GM18858 (cell line): ENCODE measurements around the gene YES1.
"Not testable (repeated sequence)": the region's sequence is repeated elsewhere in the genome, so short reads cannot be mapped to it uniquely, and the experiment has no call there.

Experiments used
- ATAC-seq: cut with Tn5 transposase; IDR thresholded peaks from one replicate; pipeline ENCODE4 v1.9.1; 2021; ENCODE audit not compliant: unreplicated experiment

YES1 gene

DNA sequence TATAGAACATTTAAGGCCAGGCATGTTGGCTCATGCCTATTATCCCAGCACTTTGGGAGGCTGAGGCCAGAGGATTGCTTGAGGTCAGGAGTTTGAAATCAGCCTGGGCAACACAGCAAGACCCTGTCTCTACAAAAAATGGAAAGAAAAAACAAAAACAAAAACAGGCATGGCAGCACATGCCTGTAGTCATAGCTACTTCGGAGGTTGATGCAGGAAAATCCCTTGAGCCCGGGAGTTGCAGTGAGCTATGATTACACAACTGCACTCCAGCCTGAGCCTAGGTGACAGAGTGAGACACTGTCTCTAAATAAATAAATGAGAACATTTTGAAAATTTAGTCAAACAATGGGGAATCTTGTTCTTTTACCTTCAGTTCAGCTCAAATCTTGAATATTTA lies 12.1 kb upstream of the YES1 start:
- ATAC-seq, result no peak

DNA sequence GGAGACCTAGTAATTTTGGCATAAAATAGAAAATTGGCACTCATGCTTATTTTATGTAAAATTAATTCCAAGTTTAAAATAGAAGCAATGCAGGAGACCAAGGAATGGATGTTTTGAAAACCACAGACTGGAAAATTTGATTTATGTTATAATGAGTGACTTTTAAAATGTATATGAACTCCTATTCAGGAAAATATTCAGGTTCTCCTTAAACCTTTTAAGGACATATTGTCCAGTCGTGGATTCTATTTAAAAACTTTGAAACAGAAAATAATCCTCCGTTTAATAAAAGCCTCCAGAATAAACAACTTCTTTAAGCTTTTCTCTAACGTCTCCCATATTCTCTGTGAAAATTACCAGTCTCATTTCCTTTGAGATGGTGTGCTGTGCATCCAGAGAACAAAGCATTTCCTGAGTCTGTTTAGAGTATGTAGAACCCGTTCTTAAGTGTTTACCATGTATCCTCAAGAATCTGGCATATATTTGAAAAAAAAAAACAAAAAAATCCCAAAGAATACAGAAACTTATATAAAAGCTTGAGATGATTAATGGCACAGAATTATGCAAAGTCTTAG lies 8.6 kb upstream of the YES1 start:
- no peak for ATAC-seq

DNA sequence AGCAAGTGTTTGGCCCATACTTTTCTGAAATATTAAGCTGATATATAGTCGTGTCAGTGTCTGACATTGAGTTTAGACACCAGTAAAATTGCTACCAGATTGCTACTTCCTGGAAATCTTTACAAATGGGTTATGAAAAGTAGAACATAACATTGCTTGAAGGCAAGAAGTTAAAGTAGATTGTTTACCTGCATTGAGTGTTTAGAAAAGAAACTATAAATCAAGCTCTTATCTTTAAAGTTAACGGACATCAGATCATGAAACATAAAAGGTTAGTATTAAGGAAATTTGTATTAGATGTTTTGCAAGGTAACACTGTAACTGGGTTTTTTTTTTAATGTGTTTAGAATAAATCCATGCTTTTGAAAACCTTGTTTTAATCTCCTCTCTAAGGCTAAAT lies 4.8 kb upstream of the YES1 start:
- no peak for ATAC-seq

DNA sequence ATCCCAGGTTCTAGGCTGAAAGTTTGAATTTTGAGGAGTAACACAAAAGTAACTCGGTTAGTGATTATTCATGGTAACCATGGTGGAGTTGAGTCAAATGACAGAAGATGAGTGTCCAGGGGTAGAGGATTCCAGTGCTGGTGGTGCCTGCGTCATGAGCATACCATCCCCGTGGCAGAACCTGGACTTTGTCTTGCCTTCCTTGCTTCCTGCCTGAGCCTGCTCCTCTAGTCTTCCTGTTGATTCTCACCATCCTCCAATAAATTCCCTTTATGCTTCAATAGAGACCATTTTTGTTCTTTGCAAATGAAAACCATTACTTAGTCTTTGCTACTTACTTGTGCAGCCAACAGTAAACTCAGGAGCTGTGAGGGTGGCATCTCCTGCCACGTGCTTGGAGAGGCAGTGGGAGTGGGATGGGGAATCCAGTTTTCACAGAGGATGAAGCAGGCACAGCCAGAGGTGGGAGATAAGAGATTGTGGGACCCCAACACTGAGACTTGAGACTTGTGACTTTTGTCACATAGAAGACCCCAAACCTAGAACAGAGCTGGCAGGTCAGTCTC lies 4.1 kb upstream of the YES1 start:
- no peak for ATAC-seq

GRCh38 chr18:815353-815752 lies 3.3 kb upstream of the YES1 start:
- ATAC-seq, result no peak

DNA sequence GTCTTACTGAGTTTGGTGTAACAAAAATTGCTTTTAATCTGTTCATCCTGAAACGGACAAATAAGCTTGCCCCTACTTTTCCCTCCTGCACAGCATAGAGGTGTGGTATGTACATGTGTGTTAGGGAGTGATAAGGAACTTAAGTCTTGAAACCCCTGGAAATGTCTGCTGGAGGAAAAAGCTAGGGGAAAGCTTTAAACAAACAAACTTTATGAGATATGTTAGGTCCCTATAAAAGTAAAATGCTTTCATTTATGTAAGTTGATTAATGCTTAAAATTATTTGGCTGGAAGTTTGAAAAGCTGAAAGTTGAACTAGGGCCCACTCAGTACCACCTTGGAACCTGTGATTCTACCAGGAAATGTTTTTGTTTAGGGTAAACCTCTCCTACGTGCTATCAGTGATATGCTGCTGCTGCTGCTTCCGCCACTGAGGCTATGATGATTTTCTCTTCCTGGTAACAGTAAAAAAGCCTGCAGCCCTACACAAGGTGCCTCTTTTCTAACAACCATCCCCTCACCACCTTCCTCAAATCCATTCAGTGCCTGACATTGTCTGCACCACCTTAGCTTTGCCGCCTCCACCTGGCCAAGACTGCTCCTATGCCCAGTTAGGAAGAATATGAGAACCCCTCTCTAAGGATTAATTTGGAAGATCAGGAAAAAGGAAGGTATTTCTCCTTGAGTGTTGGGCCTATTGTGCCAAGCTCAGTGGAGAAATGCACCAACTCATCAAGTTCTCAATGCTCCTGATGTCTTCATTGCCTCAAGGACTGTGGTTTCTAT lies 2.5 kb upstream of the YES1 start:
- no peak for ATAC-seq

DNA sequence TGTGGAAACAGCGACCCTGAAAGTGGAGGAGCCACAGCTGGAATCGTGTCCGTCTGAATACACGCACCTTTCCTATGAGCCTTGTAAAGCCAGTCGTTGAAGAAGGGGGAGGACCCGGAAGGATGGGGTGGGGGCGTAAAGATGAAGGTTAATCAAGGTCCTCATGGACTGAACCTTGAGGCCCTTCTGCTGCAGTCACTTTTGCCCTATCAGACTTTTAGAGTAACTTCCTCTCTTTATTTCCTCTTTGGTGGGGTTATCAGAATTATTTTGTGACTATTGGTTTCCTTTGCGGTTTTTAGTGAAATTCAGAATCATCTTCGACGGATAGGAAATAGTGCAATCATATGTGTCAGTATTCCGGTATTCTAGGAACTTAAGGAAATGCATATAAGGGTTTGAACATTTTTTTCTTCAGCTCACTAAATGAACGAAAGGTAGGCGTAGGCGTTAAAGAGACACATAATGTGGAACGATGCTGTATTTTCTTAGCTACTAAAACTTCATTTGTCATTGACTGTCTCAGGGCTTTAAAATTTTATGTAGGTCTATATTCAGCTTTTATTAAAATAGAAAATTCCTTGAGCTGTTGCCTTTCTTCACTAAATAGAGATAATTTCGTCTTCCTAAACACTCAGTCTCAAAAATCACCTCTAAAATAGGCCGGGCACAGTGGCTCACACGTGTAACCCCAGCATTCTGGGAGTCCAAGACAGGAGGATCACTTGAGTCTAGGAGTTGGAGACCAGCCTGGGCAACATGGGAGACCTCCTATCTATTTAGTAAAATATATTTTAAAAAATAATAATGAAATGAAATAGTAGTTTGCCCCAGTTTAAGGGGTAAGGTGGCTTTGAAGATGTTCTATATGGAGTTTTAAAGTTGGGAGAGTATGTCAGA lies 1.4 kb upstream of the YES1 start:
- ATAC-seq, result no peak

- peak; percentile 13 for ATAC-seq
Observed at GRCh38 chr18:812376-813171, 532 bp upstream of the YES1 start.

DNA sequence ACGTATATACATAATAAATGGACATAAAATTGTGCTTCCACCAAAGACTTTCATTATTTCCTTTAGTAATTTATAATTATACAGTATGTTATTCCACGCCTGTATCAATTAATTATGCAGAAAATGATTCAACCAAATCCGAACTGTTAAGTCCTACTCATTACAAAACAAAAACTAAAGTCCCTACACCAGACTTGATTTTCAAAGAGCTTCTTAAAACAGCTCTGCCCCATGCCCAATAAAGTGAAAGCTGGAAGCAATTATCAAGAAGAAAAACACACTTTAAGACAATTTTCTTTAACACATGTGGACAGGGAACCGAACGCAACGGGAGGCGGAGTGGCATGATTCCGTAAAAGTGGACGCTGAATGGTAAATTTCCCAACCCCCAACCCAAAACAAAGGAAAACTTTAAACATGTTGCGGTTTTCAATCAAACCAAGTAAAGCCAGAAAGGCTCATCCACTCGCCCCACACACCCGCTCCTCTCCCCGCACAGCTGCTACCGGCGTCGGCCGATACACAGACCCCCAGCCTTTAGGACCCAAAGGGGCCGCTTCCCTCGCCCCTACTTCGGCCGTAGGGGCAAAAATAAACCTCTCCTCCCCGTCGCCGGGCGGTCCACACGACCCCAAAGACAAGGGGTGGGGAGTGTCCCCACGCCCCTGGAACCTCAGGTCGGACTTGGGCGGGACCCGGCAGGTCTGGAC lies 705 bp downstream of the YES1 start:
- peak; percentile 1 for ATAC-seq

DNA sequence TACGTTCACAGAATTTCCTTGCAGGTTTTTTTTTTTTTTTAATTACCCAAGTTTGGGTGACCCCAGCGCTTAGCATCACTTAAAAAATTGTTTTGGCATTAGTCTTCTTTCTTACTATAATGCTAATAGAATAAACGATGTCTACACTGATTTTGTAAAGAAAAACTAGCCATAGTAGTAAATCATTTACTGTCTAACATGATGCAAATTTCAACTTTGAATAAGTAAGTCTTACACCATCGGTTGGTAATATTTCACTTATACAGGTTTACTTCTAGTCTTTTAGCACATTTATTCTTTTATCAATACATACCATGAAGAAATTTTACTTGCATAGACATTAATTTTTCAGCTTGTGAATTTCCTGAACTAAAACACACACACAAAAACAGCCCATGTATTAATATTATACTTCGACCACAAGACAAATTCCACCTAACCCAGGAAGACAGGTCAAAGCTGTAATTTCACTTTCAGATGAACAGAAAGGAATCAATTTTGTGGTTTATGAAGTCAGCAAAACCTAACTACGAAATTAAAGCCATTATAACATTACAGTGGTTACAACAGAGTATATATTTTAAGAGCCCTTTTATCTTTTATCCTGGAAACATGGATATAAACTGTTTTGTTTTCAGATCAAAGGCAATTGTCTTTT lies 1.9 kb downstream of the YES1 start:
- peak; percentile 33 for ATAC-seq

- ATAC-seq, result not testable (repeated sequence)
Observed at GRCh38 chr18:809228-809627, 2.8 kb downstream of the YES1 start.

DNA sequence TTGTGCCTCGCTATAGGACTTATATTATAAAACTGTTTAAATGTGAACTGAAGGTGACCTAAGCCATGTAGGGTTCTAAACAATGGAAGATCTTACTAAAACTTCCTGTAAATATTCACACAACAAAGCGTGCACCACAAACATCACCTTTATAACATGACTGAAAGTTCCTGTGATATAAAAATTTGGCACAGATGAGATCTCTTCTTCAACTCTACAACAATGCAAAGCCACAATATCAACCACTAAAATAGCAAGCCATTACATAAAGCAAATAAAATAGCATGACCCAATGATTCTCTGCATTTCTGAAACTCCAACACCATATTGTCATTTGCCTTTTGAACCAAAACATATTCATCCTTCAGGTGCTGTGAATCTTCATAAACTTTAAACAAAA lies 3.5 kb downstream of the YES1 start:
- ATAC-seq, result no peak

DNA sequence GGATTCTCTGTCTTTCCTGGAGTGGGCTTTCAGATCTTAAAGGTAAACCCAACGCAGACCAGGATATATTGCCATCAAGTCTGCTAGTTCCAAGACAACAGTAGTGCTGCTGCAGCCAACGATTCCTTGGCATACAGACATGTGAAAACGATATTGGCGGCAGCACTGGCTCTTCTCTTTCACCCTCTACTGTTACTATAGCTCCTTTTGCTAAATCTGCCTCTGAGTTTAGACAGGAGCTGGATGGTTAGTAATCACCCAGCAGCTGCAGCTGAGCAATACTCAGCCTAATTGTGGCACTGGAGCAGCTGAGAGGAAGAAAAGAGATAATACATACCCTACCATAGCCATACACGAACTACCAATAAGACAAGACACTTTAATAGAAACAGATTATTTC lies 4.0 kb downstream of the YES1 start:
- ATAC-seq, result no peak

GRCh38 chr18:805755-806110 lies 6.3 kb downstream of the YES1 start:
- ATAC-seq, result peak; percentile 15

DNA sequence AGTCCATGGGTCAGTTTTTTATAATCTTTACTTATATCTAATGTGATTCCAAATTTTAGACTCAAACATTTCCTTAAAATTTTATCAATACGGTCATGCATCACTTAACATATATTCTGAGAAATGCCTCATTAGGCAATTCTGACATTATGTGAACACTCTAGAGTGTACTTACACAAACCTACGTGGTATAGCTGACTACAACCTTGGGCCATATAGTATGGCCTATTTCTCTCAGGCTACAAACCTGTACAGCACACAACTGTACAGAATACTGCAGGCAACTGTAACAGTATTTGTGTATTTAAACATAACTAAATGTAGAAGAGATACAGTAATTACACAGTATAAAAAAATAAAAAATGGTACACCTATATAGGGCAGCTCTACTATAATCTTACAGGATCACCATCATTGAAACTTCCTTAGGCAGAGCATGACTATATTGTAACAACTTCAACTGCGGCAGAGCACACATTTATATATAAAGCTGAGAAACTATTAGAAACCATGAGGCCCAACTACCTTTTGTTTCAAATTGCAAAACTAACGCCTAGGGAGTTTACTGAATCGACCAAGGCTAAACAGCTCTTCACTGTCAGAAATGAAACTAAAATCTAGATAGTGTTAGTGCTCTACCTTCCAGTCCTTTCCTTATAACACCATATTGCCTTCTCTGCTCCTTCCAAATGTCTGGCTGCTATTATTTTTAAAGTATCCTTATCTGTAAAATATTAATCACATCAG lies 6.9 kb downstream of the YES1 start:
- ATAC-seq, result peak; percentile 27

DNA sequence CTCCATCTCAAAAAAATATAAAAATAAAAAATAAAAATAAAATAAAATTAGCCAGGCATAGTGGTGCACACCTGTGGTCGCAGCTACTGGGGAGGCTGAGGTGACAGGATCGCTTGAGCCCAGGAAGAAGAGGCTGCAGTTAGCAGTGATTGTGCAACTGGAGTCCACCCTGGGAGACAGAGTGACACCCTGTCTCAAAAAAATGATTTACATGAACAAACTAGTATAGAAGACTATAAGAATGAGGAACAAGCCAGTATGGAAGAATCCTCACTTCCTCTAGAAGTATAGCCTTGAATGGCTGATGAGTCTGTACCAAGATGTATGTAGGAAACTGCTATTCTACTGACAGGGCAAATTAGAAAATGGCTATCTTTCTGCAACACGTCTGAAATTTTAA lies 10.9 kb downstream of the YES1 start:
- peak; percentile 35 for ATAC-seq

DNA sequence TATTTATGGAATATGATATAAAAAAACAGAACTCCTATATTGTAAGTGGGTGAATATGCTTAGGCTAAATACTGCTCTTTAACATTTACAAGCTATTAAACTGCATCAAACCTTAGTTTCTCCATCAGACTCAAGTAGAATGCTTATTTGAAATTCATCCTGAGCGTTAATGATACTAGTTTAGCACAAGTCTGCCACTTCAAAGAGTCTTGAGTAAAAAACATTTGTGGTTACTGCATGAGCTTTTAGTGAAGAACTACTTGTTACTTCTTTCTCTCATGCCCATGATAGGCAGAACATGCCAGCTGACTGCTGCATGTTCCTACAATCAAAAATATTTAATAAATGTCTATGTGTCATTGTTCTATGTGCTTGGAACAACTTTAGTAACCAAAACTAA lies 12.1 kb downstream of the YES1 start:
- ATAC-seq, result no peak

DNA sequence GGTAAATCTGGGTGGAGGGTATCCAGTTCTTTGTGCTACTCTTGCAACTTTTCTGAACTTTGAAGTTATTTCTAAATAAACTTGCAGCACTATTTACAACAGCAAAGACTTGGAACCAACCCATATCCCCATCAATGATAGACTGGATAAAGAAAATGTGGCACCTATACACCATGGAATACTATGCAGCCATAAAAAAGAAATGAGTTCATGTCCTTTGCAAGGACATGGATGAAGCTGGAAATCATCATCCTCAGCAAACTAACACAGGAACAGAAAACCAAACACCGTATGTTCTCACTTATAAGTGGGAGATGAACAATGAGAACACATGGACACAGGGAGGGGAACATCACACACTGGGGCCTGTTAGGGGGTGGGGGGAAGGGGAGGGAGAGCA lies 16.7 kb downstream of the YES1 start:
- ATAC-seq, result not testable (repeated sequence)

DNA sequence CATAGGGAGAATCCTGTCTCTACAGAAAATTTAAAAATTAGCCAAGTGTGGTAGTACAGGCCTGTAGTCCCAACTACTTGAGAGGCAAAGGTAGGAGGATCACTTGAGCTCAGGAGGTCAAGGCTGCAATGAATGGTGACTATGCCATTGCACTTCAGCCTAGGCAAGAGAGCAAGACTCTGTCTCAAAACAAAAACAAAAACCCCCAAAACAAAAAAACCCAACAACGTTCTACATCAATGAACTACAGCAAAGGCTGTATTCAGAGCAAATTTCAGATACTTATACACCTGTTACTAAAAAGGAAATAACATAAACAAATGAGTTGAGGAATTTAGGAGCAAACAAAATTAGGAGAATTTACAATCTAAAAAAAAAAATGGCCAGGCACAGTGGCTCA lies 22.6 kb downstream of the YES1 start:
- peak; percentile 51 for ATAC-seq
